Gastrocnemius medialis (tissue), 4 donors: Measurements from ENCODE around the gene SPTBN2.

Experiments used
- POLR2A ChIP-seq, 2 donors: fragments of 450-650 bp; IDR thresholded peaks; one replicate each; pipeline ENCODE4 v1.6.1; 2017; ENCODE audit warnings: antibody characterized with exemption in 2 of 2, mild to moderate bottlenecking in 2 of 2, moderate library complexity in 2 of 2
- TF ChIP-seq, protein P1 (sequence below), 5 experiments: fragments of 450-650 bp in 3 of 5; fragments of 200-600 bp in 2 of 5; sonication (generic) in 2 of 5; IDR thresholded peaks in 4 of 5; conservative IDR thresholded peaks in 1 of 5; 1 replicate in 4 of 5; 2 replicates in 1 of 5; pipeline ENCODE4 v1.5.1; 2016 to 2019; ENCODE audit warnings: antibody characterized with exemption in 5 of 5, mild to moderate bottlenecking in 3 of 5, moderate library complexity in 3 of 5

DNA sequence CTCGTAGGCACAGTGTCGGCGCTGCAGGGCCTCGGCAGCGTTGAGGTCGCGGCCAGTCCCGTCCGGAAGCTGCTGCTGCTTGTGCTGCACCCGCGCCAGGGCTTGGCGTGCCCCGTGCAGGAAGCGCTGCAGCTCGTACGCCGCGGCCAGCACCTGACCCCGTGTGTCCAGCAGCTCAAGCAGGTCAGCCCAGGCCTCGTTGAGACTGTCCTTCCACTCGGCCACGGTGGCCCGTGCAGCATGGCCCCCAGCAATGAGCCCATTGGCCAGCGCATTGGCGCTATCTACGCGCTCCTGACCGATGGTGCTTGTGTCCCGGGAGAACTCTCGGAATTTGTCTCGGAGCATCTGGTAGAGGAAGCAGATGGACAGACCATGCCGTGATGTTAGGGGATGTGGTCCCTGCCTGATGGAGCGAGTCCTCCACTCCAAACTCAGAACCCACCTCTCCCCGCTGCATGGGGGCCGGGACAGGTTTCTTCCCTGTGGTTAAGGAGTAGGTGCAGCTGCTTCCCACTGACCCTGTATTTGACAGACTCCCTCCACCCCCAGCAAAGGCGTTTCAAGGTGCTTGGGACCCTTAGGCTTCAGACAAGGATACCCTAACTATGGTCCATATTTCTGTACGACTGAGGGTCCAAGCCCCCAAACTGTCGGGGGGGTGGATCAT lies 37.6 kb downstream of the SPTBN2 start:
- TF ChIP-seq, protein P1, sequence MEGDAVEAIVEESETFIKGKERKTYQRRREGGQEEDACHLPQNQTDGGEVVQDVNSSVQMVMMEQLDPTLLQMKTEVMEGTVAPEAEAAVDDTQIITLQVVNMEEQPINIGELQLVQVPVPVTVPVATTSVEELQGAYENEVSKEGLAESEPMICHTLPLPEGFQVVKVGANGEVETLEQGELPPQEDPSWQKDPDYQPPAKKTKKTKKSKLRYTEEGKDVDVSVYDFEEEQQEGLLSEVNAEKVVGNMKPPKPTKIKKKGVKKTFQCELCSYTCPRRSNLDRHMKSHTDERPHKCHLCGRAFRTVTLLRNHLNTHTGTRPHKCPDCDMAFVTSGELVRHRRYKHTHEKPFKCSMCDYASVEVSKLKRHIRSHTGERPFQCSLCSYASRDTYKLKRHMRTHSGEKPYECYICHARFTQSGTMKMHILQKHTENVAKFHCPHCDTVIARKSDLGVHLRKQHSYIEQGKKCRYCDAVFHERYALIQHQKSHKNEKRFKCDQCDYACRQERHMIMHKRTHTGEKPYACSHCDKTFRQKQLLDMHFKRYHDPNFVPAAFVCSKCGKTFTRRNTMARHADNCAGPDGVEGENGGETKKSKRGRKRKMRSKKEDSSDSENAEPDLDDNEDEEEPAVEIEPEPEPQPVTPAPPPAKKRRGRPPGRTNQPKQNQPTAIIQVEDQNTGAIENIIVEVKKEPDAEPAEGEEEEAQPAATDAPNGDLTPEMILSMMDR (IDR thresholded peaks at IDR 0.05 in 4 of 5, conservative IDR thresholded peaks at IDR 0.05 in 1 of 5): no peak
- TF ChIP-seq POLR2A (IDR thresholded peaks at IDR 0.05): no peak
